NOMO-1 treated with dmso at 0.1 percent for 144 hours (cell line): ENCODE results near the gene EIF2A.

Source experiments
- DNase-seq: peaks from one replicate; lab custom pipeline; 2025; ENCODE audit not compliant: unreplicated experiment; lab: John Stamatoyannopoulos, UW

EIF2A gene

GRCh38 chr3:150631515-150632221, 85.1 kb downstream of the EIF2A start:
- DNase-seq: no peak

- DNase-seq: no peak
Measured at GRCh38 chr3:150635076-150635475, 88.5 kb downstream of the EIF2A start.

GRCh38 chr3:150635526-150635925, 88.9 kb downstream of the EIF2A start:
- peak; percentile 19 for DNase-seq
